NK-92 treated with Interleukin-12 subunit alpha and Interleukin-12 subunit beta, amount 100 ng/mL, for 24 hours (cell line): ENCODE results near the gene THBS1.
A peak's percentile ranks its signal among the peaks of the same experiment; 100 is the strongest.

Experiments
- DNase-seq: peaks from one replicate; lab custom pipeline; 2025; lab: John Stamatoyannopoulos, UW

Gene THBS1

DNA sequence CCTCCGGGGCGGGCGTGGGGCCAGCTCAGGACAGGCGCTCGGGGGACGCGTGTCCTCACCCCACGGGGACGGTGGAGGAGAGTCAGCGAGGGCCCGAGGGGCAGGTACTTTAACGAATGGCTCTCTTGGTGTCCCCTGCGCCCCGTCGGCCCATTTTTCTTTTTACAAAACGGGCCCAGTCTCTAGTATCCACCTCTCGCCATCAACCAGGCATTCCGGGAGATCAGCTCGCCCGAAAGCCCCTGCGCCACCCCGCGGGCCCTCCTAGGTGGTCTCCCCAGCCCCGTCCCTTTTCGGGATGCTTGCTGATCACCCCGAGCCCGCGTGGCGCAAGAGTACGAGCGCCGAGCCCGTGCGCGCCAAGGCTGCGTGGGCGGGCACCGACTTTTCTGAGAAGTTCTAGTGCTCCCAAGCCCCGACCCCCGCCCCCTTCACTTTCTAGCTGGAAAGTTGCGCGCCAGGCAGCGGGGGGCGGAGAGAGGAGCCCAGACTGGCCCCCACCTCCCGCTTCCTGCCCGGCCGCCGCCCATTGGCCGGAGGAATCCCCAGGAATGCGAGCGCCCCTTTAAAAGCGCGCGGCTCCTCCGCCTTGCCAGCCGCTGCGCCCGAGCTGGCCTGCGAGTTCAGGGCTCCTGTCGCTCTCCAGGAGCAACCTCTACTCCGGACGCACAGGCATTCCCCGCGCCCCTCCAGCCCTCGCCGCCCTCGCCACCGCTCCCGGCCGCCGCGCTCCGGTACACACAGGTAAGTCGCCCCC lies at the start of gene THBS1:
Gene THBS1 (plus strand): TSS at position 595 of the 757 bp plus-strand sequence. CDS start 779 bp downstream, outside the sequence.
- DNase-seq: no peak

DNA sequence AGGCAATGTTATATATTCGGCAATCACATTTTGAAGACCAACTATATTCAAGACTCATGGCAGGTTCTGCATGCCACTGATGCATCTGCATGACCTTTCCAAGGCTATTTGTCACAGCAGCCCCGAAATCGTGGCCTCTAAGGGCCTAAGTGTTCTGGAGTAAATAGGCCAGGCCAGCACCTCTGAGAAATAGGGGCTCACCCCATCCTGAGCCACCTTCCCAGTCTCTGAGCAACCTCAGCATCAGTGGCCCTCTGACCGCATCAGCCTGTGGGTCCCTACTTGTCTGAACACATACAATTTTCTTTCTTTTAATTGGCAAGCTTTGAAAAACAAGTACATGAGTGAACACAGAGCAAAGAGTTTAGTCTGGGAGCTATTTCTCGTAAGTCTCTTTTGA lies 45.9 kb upstream of the THBS1 start:
- no peak for DNase-seq

DNA sequence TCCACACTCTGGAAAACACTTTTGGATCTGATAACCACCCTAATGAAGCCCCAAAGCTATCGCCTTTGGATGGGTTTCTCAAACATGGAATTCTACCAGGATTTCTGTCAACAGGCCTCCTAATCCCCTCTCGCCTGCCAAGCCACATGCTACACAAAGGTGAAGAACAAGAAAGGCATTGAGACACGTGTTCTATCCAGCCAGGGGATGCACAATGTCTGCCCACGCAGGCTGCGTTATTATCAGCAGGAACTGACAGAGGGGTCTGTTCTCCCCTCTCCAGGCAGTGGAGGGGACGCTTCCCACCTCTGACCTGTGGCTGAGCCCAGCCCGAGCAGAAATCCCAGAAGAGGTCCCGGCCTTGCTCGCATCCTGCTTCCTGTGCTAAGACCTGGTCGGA lies 45.4 kb upstream of the THBS1 start:
- no peak for DNase-seq

DNA sequence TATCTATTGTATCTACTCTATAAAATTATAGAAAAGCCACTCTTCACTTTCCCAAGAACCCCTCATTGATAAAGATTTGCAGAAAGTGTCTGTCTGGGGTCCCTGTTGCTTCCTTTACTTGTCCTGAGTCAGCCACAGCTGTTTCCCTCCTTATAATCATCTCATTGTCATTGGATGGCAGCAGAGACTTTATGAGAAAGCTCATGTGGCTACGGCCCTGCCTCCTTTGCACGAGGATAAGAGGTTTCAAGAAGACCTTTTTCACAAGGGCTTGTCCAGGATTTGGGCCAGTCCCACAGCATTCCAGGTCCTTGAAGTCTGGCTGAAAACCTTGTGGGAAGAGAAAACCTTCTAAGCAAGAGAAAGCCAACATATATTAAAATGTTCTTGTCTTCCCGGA lies 41.9 kb upstream of the THBS1 start:
- no peak for DNase-seq

DNA sequence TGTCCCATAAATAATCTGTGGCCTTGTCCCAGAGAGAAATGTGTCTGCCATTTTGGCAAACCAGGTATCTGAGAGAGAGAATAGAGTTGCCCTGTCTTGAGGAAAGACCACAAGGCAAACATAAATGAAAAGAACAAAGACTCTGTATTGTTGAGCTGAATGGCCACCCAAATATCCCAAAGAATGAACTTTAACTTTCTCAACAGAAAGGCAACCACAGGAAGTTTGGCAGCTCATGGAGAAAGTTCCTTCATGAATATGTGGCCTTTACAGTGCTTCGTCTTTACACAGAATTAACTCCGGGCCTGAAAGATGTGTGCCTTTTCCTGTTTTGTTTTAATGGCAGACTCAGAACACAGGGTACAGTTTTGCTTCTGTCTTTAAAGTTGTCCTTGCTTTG lies 41.4 kb upstream of the THBS1 start:
- DNase-seq: no peak

DNA sequence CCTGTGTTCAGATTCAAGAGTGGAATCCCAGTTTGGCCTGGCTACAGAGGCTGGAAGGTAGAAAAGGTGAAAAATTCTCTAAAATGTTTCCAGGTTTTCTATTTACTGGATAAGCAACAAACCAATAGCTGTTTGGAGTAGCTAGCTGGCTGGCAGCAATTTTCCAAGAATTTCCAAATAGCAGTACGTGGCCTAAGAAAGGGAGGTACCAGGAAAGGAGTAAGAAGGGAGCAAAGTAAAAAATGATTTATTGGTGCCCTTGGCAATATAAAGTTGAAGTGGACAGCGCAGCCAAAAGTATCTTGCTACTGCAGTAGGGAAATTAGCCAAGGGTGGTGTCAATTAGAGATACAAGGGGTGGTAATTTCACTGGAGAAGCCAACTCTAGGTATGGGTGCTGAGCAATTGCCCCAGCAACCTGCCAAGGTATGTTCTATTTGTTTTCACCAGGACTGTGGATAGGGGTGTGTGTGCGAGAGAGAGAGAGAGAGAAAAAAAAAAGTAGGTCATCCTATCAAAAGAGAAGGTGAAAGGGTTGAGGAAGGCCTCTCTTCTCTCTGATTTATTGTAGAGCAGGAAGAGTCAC lies 40.8 kb upstream of the THBS1 start:
- no peak for DNase-seq

DNA sequence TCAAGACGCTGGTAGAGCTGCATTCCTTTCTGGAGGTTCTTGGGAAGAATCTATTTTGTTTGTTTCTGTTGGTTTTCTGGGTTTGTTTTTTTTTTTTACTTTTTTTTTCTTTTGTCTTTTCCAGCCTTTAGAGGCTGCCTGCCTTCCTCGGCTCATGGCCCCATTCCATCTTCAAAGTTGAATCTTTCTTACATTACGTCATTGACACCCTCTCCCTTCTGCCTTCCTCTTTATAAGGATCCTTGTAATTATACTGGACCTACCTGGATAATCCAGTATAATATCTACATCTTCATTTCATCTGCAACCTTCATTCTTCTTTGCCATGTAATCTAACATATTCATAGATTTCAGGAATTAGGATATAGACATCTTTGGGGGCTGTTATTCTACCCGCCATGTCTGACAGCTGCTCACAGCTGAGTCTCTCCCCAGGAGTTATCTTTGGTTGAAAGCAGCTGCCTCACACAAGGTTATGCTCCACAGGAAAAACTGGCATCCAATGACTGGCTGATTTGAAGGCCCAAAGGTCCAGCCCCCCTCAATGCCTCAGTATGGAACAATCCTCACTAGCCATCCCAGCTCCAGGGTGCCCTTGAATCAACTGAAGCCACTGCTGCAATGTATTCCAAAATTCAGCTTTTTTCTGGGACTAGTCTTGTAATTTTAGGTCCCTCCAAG lies 38.4 kb upstream of the THBS1 start:
- DNase-seq: no peak

DNA sequence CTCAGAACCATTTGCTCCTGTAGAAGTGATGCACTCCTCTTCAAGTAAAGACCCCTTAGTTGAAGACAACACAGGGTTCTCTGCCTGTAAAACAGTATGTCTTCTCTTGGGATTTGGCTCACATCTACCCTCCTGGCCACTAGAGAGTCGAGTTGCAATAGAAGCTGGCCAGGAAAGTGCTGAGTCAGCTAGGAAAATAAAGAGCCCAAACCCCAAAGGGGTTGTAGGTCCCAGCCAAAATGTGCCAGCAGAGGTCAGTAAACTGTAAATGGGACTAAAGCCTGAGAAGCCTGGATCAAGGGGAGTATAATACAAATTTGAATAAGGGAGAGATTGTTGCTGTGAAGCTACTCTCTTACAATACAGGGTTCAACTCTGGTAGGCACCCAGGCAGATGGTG lies 37.2 kb upstream of the THBS1 start:
- DNase-seq: no peak

DNA sequence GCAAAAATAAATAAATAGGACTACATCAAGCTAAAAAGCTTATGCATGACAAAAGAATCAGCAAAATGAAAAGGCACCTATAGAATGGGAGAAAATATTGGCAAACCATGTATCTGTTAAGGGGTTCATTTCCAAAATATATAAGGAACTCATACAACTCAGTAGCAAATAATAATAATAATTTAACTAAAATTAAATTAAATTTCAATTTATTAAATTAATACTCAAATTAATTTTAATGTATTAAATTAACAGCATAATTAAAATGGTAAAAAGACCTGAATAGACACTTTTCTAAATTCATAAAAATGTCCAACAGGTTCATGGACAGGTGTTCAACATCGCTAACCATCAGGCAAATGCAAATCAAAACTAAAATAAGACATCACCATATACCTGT lies 34.0 kb upstream of the THBS1 start:
- DNase-seq: no peak

DNA sequence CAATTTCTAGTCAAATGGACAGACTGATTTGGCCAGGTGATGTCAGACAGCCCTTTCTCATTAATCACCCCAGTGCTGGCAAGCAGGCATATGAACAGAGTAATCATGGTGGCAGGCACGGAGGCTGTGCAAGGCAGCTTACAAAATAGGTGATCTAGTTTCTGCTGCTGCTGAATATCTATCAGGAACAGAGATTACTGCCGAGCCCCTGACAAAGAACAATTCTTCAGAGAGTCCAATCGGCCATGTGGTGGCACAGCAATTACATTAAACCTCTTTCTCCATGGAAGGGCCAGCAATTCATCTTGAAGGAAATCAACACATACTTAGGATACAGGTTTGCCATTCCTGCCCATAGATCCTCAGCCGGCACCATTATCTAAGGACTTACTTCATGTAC lies 32.3 kb upstream of the THBS1 start:
- DNase-seq: no peak

DNA sequence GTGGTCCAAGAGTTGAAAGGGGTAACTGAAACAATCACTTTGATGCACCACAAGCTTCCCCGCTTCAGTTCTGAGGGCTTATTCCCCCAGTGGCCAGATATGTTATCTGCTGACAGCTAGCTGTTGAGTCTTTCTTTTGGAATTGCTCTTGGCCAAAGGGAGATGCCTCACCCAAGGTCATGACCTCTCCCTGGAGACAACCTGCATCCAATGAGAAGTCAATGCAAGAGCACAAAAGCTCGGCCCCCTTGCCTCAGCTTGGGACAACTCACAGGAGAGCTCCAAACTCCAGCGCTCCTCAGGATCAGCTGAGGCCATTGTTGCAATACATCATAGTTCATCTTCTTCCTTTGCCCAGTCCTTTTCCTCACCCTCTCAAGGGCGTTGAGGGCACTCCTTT lies 31.0 kb upstream of the THBS1 start:
- DNase-seq: no peak

DNA sequence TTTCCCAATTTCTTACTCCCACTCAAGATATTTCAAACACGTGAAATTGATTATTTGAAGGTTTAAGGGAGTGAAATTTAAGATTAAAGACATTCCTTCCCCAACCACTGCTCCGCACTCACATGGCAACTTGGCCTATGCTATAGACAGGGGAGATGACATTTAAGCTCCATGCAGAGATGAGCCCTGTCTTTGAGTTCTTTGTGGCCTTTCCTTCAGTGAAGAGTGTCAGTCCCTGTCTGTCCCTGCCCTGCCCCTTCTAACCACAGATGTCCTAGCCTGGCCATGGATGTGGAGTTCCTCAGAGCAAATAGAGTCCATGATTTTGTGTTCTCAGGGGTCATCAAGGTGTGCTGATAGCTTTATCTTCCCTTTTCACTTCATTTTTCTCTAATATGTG lies 29.4 kb upstream of the THBS1 start:
- no peak for DNase-seq

DNA sequence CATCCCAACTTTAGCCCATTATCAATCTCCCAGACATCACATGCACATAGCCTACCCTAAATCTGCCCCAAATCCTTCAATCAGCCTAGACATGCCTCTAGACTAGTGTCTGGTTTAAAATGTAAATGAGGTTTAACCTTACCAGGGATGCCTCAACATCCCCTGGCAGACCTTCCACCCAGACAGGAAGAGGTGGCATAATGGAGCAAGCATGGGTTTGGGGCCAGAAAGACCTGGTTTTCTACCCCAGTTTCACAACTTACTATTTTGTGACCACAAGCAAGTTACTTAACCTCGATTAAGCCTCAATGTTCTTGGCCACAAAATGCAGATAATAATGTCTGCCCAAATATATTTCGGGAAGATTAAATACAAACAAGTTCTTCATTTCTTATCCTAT lies 28.3 kb upstream of the THBS1 start:
- peak; percentile 3 for DNase-seq

DNA sequence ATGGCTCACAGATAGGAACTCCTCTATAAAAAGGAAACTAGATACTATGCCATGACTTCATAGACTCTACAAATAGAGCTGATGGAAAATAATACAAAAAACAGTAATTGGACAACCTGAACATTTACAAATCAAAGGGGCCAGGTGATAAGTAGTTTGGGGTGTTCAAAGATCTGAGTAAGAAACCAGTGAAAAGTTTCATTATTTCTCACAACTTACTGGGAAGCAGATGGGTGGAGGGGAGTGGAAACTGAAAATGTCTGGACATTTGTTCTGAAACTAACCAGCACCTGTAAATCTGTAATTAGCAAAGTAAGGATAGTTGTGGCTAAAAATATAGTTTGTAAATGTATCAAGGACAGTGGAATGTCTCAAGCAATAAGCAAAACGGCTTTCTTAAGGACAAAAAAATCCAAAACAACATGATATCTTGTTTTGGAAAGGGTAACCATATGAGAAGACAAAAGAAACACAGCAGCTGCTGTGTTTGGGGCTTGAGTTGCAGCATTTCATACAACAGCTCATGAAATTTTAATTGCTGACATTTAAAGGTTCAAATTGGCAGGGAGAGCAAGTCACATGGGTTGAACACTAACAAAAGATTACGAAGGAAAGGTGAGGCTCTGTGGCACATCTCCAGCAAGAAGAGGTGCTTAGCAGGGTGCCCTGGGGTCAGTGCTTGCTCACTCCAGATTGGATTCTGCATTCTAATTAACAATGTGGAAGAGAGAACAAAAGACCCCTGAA lies 26.8 kb upstream of the THBS1 start:
- no peak for DNase-seq

DNA sequence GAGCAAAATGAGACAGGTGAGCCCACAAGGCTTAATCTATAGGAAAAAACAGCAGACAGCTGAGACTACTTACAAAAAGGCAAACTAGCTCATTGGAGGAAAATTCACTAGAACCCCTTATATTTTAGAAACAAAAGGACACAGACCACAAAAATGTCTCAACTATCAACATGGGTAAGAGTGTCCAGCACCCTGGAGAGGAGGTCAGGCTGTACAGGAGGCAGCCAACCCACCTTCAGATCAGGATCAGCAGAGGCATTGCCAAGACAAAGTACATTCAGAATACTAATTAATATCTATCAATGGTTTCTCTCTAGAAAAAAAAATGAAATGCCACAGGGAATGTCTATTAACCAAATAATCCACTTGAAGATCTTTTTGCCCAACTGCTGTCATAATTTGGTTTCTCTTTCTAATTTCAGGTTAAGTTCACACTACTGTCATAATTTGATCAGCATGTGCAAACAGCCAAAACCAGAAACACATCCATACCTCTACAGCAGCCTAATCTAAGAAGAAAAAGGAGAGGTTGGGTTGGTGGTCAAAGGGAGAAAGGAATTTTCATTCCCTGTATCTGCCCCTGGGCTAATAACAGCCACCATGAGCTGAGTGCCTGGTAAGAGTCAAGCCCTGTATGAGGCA lies 26.0 kb upstream of the THBS1 start:
- no peak for DNase-seq

DNA sequence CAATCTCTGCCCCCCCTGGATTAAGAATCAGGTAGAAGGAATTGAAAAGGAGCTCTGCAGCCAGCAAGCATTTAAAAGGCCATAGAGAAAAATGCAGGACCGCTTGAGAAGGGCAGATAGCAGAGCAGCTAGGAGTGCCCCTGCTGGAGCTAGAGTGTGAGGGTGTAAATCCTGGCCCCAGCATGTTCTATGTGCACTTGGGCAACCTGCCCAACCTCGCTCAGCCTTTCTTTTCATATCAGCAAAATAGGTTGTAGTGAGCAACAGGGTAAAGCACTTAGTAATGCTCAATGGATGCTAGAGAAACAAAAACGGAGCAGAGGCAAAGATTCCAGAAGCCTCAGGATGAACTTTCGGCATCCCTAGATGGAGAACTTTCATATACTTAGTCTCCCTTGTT lies 25.0 kb upstream of the THBS1 start:
- DNase-seq: no peak

DNA sequence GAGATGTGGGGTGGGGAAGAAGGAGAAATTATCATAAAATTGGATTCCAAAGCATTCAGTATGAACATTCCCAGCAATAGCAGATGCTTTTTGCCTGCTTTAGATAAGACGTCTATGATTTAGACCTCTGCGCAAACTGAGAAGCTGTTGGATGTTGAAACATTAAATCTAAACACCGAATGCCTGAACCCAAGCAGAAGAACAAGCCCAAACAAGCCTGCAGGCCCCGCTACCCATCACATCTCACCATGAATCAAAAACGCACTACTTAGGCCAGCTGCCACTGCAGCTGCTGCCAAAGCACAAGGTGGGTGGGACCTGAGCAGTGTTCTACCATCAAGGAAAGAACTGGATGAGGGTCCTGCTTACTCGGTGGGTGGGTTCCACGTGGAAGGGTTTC lies 24.4 kb upstream of the THBS1 start:
- DNase-seq: no peak

DNA sequence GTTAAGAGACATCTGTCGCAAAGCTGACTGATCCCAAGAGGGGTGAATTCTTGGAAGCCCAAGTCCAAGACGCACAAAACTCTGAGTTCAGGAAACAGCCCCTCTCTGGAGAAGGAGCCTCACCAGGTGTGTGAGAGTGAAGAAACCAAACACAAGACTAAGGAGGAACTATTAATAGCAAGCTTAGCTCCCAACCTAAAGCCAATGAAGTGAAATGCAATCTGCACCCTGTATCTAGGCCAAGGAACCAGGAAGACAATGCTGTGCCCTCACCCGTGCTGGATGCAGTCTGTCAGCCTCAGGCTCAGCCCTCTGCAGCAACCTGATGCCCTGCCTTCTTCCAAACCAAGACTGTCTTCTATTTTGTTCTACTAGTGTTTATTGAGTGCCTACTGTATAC lies 22.5 kb upstream of the THBS1 start:
- DNase-seq: no peak

DNA sequence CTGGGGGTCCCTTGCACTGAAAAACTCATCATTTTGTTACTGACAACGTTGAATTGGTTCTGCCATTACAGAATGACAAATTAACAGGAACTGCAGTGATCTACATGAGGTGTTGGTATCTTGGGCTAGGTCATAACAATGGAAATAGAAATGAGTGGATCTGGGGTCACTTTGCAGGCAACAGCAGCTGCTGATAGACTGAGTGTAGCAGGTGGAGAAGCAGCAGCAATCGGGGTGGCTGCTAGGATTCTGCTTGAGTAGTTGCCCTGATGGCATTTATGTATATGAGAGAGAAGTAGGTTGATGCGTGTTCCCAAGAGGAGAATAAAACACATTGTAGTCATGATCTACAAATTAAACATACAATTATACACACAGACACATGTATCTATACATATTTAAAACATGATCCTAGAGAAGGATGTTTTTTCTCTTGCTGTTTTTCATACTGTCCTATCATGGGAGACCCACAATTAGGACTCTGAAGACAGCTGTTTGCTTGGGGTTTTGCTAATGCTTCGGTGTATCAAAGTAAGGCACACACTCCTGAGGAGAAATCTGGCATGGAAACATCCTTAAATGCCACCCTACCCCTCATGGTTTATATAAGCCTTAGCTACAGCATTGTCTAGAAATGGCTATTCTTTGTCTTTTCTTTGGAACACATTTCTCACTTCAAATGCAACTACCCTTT lies 15.8 kb upstream of the THBS1 start:
- DNase-seq: no peak

DNA sequence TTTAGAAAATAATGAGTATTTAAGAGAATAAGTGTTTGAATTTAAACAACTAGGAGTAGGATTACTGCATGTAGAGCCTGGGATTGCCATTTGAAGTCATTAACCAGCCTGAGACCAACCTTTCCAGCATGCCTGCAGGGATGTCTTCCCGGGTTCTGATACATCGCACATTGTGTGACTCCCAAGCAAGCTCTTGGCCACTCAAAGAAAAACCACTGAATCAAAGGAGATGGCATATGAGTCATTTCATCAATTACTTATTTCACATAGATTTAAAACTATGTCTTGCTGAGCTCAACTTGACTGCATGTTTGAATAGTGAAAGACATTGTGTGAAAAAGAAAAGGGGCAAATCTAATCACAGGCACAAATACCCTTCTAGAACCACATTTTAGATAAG lies 15.0 kb upstream of the THBS1 start:
- no peak for DNase-seq

DNA sequence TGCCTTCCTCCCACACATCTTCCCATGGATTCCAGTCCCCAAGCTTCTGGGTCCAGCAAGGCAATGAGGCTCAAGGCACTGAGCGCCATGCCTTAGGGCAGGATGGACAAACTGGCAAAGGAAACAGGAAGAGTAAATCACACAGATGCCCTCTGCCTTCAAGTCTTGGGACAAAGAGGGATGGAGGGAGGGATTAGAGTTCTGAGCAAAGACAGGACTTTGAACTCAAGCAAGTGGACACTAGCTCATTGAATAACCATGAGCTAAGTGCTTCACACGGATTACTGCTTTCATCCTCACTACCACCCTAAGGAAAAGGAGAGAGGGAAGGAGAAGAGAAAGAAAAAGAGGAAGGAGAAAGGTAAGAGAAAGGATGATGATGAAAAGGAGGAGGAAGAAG lies 7.6 kb upstream of the THBS1 start:
- no peak for DNase-seq

DNA sequence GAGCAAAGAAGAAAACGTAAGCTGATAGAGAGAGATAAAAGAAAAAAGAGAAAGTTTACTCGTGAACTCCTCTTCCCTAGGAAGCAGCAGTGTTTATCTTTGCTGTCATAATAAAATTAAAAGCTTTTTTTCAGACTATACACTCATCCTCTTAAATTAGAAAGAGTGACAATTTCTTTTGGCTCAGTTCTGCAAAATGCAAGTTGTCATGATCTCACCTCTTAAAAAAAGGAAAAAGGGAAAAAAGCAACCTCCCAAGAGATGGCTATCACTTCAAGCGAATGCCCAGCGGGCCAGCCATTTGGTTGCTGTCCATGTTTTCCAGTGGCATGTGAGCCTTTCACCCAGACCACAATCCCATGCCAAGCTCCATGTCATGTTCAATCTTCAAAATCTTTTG lies 7.0 kb upstream of the THBS1 start:
- no peak for DNase-seq
